ENCODE measurements around the gene INTS6. TPM values are rescaled to one million over a fixed set of nuclear protein-coding genes. Genes with fewer than 3 reads are reported as not detected.

INTS6 gene
- total RNA-seq, 1 donor from 2014 or later, result 34.3 TPM

- Histone ChIP-seq H3K9me3 (no peaks in the 10 kb centered on the region), H3K27ac (no peak overlapping the region), H3K4me3 (no peak overlapping the region), H3K27me3 (no peaks in the 10 kb centered on the region), H3K4me1 (no peaks in the 10 kb centered on the region), H3K36me3 (no peaks in the 10 kb centered on the region)
- intact Hi-C loops (cut with DNase I), result no loop called here
- DNase-seq (no peak), ATAC-seq (no peak)
- no peak for TF ChIP-seq CTCF (IDR thresholded peaks at IDR 0.05)
Observed at GRCh38 chr13:51311957-51312520, 140.8 kb downstream of the INTS6 start.

Small RNA genes within 50 kb of the gene (microRNA-seq; reads per million reads assigned to microRNA genes)
- not detected for gene MIR5693 (ENCODE audit: borderline microRNAs expressed)

Other genes starting within 250 kb of the INTS6 start
- gene FAM124A, start 230.6 kb downstream of the INTS6 start, total RNA-seq, result 3.9 TPM
- not detected for gene SERPINE3, start 113.3 kb downstream of the INTS6 start, total RNA-seq
- gene WDFY2, start 131.4 kb upstream of the INTS6 start, total RNA-seq, result 13.1 TPM